ENCODE measurements around the gene UBE2O.

GRCh38 chr17:76446449-76447231 is 6.3 kb downstream of the UBE2O start:
- TF ChIP-seq CTCF (IDR thresholded peaks at IDR 0.05 in 8 of 11, conservative IDR thresholded peaks at IDR 0.05 in 3 of 11) (no peak), POLR2A (IDR thresholded peaks at IDR 0.05) (no peak), POLR2AphosphoS5 (IDR thresholded peaks at IDR 0.05) (no peak)

All from spleen (tissue), 7 donors.